Psoas muscle (tissue), 8 donors: ENCODE data around the gene FASLG. TPM values are rescaled to one million over a fixed set of nuclear protein-coding genes. Genes with fewer than 3 reads are reported as not detected.
A peak's percentile ranks its signal among the peaks of the same experiment; 100 is the strongest.

Experiments used
- ATAC-seq, 4 donors: fragments of 200-7000 bp; cut with Tn5 transposase; one replicate each; pipeline ENCODE4 v1.9.1; 2020; ENCODE audit warnings: moderate library complexity in 3 of 4, mild to moderate bottlenecking in 2 of 4
- DNase-seq, 2 donors: peaks; one replicate each; pipeline ENCODE4 v3.0.0-alpha.2; 2020
- H3K27ac ChIP-seq: fragments of 200-600 bp; one replicate; pipeline ENCODE4 v1.8.0; 2022
- H3K27me3 ChIP-seq, 3 donors: fragments of 200-600 bp in 1 of 3; one replicate each; pipeline versions ENCODE4 v1.6.1 to v1.8.0; 2013 to 2022; ENCODE audit warnings: low read length in 2 of 3, mild to moderate bottlenecking in 2 of 3, moderate library complexity in 1 of 3; ENCODE audit not compliant: insufficient read depth in 3 of 3
- H3K36me3 ChIP-seq, 2 donors: fragments of 200-600 bp in 1 of 2; one replicate each; pipeline versions ENCODE4 v1.6.1 to v1.8.0; 2013 to 2022; ENCODE audit warnings: low read depth in 1 of 2, mild to moderate bottlenecking in 1 of 2, moderate library complexity in 1 of 2; ENCODE audit not compliant: insufficient read depth in 1 of 2
- H3K4me1 ChIP-seq: fragments of 200-600 bp; one replicate; pipeline ENCODE4 v1.8.0; 2022
- H3K4me3 ChIP-seq: fragments of 200-600 bp; one replicate; pipeline ENCODE4 v1.8.0; 2022; ENCODE audit warnings: mild to moderate bottlenecking
- H3K9me3 ChIP-seq: fragments of 200-600 bp; one replicate; pipeline ENCODE4 v1.8.0; 2022
- WGBS, 3 donors: extraction: QIAGEN DNeasy Blood & Tissue Kit; methylation state at CpG; one replicate each; pipeline versions ENCODE4 v1.1.6 to v1.1.7; 2013; 5-methylcytosine and 5-hydroxymethylcytosine counted together
- intact Hi-C, 2 donors: fragments of 100-400 bp; cut with DNase I; formaldehyde crosslinking; loops; one replicate each; pipeline versions ENCODE4 v1.11.0 to v1.14.2; 2022
- polyA plus RNA-seq, 3 donors: library from polyadenylated mRNA; stranded (reverse); fragments of 200-250 nt; gene quantifications; one replicate each; pipeline ENCODE4 v1.2.3, GENCODE V29; 2013
- total RNA-seq, 4 donors: library from RNA; stranded (reverse); fragmentation: NEBNext Ultra II Directional in 2 of 4; extraction: Animal tissue kit (Norgen Biotek cat#: 25700) in 2 of 4; gene quantifications; one replicate each; pipeline versions ENCODE4 v1.2.1 to v1.2.4, GENCODE V29; 2021 to 2023
- TF ChIP-seq, protein P1 (sequence below): fragments of 200-600 bp; IDR thresholded peaks from one replicate; pipeline ENCODE4 v1.8.0; 2022; ENCODE audit warnings: antibody characterized with exemption
- donor health status: healthy with polysubstance abuse.
- donor health status: DM: no; HTN: no; CAD: no; lungs with moderate emphysema.
- donor health status: Bipolar disorder and iron deficiency.
- donor health status: healthy.
- donor health status: DM: yes; HTN: yes; CAD: no.
- donor health status: DM: no; HTN: no; CAD: no.
- donor health status: DM: no; HTN: no; CAD: no.
- donor health status: DM: yes; HTN: yes; CAD: no.

Gene FASLG
- total and polyA plus RNA-seq, 7 donors, result 0.17 TPM; not detected in 6

DNA sequence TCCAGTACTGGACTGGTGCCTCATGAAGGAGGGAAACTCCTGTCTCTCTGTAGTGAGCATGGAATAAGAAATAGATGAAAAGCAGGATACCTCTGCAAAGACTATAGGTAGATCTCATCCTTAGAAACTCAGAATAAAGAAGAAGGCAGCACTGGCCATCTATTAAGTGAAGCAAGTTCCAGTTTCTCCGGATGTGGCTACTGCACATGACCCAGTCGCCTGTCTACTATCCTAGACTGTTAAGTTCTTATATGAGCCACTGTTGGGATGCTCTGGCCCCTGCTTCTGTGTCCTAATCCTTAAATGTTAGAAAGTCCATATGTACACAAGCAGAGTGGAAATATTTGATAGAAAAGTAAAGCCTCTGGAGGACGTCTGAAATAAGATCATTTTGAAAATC lies 2.2 kb downstream of the FASLG start:
- WGBS, 3 donors, result 68 to 80% (median 72%) methylated on average over 3 of the region's 3 CpGs
- Histone ChIP-seq H3K36me3 (no peaks in the 10 kb centered on the region), H3K9me3 (no peaks in the 10 kb centered on the region), H3K27me3 (no peaks in the 10 kb centered on the region), H3K4me1 (no peaks in the 10 kb centered on the region), H3K27ac (no peak overlapping the region), H3K4me3 (no peak overlapping the region)
- ATAC-seq (no peak), DNase-seq (no peak)
- intact Hi-C loops, result no loop called here
- TF ChIP-seq, protein P1, sequence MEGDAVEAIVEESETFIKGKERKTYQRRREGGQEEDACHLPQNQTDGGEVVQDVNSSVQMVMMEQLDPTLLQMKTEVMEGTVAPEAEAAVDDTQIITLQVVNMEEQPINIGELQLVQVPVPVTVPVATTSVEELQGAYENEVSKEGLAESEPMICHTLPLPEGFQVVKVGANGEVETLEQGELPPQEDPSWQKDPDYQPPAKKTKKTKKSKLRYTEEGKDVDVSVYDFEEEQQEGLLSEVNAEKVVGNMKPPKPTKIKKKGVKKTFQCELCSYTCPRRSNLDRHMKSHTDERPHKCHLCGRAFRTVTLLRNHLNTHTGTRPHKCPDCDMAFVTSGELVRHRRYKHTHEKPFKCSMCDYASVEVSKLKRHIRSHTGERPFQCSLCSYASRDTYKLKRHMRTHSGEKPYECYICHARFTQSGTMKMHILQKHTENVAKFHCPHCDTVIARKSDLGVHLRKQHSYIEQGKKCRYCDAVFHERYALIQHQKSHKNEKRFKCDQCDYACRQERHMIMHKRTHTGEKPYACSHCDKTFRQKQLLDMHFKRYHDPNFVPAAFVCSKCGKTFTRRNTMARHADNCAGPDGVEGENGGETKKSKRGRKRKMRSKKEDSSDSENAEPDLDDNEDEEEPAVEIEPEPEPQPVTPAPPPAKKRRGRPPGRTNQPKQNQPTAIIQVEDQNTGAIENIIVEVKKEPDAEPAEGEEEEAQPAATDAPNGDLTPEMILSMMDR, result no peak

DNA sequence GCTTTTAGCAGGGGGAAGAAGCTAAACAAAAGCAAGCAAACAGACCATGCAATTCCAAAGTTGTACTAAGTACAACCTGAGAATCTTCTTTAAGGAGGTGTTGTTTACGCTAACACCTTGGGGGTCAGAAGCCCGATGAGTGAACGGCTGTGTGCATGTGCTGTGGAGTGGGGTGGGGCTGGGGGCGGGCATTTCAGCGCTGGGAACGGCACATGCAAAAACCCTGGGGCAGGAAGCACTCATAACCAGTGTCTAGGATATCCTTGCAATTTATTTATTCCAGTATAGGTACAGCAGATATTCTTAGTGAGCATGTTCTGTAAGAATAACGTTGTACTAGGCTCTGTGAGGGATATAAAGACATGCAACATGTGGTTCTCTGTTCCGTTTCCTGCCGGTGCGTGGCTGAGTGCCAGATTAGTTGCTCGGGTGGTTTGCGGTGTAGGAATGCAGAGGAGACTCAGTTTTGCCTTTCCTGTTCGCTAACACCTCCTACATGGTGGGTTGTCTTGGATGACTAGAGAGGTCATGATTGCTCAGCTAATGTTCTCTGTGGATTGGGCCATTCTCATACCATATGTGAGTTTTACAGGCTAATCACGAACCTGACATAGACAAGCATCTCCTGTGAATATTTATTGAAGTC lies 3.7 kb downstream of the FASLG start:
- ATAC-seq (peak in 1 of 4 donors; percentile 25), DNase-seq (peak; percentile 28 to 58)
- 35 to 40% (median 39%) methylated on average over 14 of the region's 14 CpGs for WGBS, 3 donors
- TF ChIP-seq, protein P1, result no peak
- Histone ChIP-seq H3K4me3 (no peak overlapping the region), H3K27me3 (no peaks in the 10 kb centered on the region), H3K4me1 (no peaks in the 10 kb centered on the region), H3K27ac (no peak overlapping the region), H3K9me3 (no peaks in the 10 kb centered on the region), H3K36me3 (no peaks in the 10 kb centered on the region)
- intact Hi-C loops, result no loop called here

DNA sequence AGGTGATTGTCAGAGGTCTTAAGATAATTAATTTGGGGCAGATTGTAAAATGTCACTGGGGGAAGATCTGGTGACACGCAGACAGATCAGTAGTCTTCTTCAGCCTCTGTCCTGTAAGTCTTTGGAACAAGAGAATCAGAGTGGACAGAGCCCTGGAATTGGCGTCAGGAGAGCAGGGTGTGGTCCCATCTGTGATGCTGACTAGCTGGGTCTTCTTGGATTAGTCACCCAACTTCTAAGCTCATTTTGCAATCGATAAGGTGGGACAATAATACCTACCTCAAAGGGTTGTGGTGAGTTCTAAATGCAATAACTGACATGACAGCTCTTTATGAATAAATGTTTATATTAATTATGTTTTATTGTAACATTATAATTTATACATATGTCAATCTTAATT lies 4.8 kb downstream of the FASLG start:
- 82 to 84% (median 83%) methylated on average over 3 of the region's 3 CpGs for WGBS, 3 donors
- no peaks in the 10 kb centered on the region for H3K27me3 ChIP-seq
- TF ChIP-seq, protein P1, result no peak
- H3K4me1 ChIP-seq, result no peaks in the 10 kb centered on the region
- H3K36me3 ChIP-seq, result no peaks in the 10 kb centered on the region
- DNase-seq, result no peak
- no peak for ATAC-seq
- no peak overlapping the region for H3K27ac ChIP-seq
- H3K9me3 ChIP-seq, result no peaks in the 10 kb centered on the region
- no peak overlapping the region for H3K4me3 ChIP-seq
- intact Hi-C loops, result no loop called here

DNA sequence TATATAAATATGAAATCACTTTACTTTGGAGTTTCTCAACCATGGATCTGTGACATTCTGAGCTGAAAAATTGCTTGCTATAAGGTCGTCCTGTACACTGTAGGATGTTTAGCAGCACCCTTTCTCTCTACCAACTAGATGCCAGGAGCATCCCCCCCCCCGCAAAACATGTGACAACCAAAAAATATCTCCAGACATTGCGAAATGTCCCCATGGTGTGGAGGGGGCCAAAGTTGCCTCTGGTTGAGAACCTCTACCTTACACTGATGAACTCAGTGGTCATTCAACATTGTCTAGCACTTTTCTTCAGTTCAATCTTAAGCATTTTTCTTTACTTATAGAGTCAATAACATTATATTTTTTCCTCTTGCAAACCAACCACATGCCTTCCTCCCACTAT lies 9.2 kb downstream of the FASLG start:
- no peak for ATAC-seq
- no peak for DNase-seq
- intact Hi-C loops, result no loop called here
- no peaks in the 10 kb centered on the region for H3K9me3 ChIP-seq
- H3K36me3 ChIP-seq, result no peaks in the 10 kb centered on the region
- H3K4me3 ChIP-seq, result no peak overlapping the region
- H3K27ac ChIP-seq, result no peak overlapping the region
- WGBS, 3 donors, result 76 to 83% (median 80%) methylated on average over 3 of the region's 3 CpGs
- H3K4me1 ChIP-seq, result no peaks in the 10 kb centered on the region
- TF ChIP-seq, protein P1, result no peak
- no peaks in the 10 kb centered on the region for H3K27me3 ChIP-seq

DNA sequence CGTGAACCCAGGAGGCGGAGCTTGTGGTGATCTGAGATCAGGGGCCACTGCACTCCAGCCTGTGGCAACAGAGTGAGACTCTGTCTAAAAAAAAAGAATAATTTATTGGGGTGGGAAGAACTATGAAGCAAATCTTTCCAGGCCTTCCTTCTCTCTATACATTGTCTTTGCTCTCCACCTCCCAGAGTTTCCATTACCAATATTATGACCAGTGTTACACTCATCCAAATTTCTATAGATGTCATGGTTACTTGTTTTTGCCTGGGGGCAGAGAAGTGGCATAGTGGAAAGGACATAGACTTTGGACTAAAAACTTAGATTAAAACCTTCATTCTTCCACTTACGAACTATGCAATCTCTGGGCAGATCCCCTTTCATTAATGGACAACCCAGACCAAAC lies 10.1 kb downstream of the FASLG start:
- Histone ChIP-seq H3K9me3 (no peaks in the 10 kb centered on the region), H3K36me3 (no peaks in the 10 kb centered on the region), H3K4me1 (no peaks in the 10 kb centered on the region), H3K4me3 (no peak overlapping the region), H3K27me3 (no peaks in the 10 kb centered on the region), H3K27ac (no peak overlapping the region)
- DNase-seq, result no peak
- ATAC-seq, result no peak
- intact Hi-C loops, result no loop called here
- TF ChIP-seq, protein P1, result no peak
- 86 to 94% (median 89%) methylated on average over 3 of the region's 3 CpGs for WGBS, 3 donors
